H1 (cell line): ENCODE measurements around the gene FBXO2.

ENCODE experiments used
- ATF2 ChIP-seq: IDR thresholded peaks from 2 replicates; pipeline ENCODE4 v1.6.1; 2012; ENCODE audit warnings: low read length, inconsistent platforms
- ATF3 ChIP-seq: IDR thresholded peaks from 2 replicates; pipeline ENCODE4 v1.6.1; 2011; ENCODE audit warnings: low read depth, mild to moderate bottlenecking, low read length; ENCODE audit not compliant: insufficient read depth
- CTCF ChIP-seq, 3 experiments: IDR thresholded peaks; 1 replicate in 2 of 3; 2 replicates in 1 of 3; pipeline versions ENCODE4 v1.5.1 to v1.6.1; 2011; ENCODE audit warnings: low read length in 3 of 3, mild to moderate bottlenecking in 3 of 3, inconsistent platforms in 2 of 3, low read depth in 1 of 3, moderate library complexity in 1 of 3; ENCODE audit not compliant: insufficient read depth in 1 of 3; ENCODE audit errors: control extremely low read depth in 1 of 3
- EGR1 ChIP-seq: IDR thresholded peaks from 2 replicates; pipeline ENCODE4 v1.6.1; 2011; ENCODE audit warnings: low read depth, low read length, borderline replicate concordance
- EP300 ChIP-seq, 2 experiments: IDR thresholded peaks; 1 replicate in 1 of 2; 2 replicates in 1 of 2; pipeline ENCODE4 v1.6.1; 2011 to 2012; ENCODE audit warnings: low read depth in 2 of 2, low read length in 2 of 2, mild to moderate bottlenecking in 2 of 2, borderline replicate concordance in 1 of 2, inconsistent platforms in 1 of 2, moderate library complexity in 1 of 2
- EZH2 ChIP-seq: fragments of 200-600 bp; sonication (generic); IDR thresholded peaks from 2 replicates; pipeline ENCODE4 v1.7.1; 2012; ENCODE audit warnings: low read depth, mild to moderate bottlenecking, moderate library complexity, low read length, inconsistent platforms; ENCODE audit not compliant: severe bottlenecking
- FOSL1 ChIP-seq: IDR thresholded peaks from 2 replicates; pipeline ENCODE4 v1.6.1; 2011; ENCODE audit warnings: mild to moderate bottlenecking, low read depth, low read length, moderate library complexity; ENCODE audit not compliant: insufficient read depth
- HDAC6 ChIP-seq: IDR thresholded peaks from one replicate; pipeline ENCODE4 v1.7.1; 2012; ENCODE audit warnings: low read depth, mild to moderate bottlenecking, inconsistent platforms, low read length, moderate library complexity
- POLR2AphosphoS5 ChIP-seq: IDR thresholded peaks from 2 replicates; pipeline ENCODE4 v1.6.1; 2011; ENCODE audit warnings: low read depth, low read length
- RFX5 ChIP-seq: IDR thresholded peaks from 2 replicates; pipeline ENCODE4 v1.6.1; 2011; ENCODE audit warnings: low read depth, low read length, improper control_type of control experiment, borderline replicate concordance
- SIN3A ChIP-seq, 2 experiments: IDR thresholded peaks in 1 of 2; conservative IDR thresholded peaks in 1 of 2; 2 replicates each; pipeline ENCODE4 v1.6.1; 2011 to 2012; ENCODE audit warnings: low read length in 2 of 2, improper control_type of control experiment in 1 of 2, low read depth in 1 of 2, mild to moderate bottlenecking in 1 of 2
- SIRT6 ChIP-seq: IDR thresholded peaks from one replicate; pipeline ENCODE4 v1.7.1; 2012; ENCODE audit warnings: low read length, inconsistent platforms
- SP4 ChIP-seq: IDR thresholded peaks from 2 replicates; pipeline ENCODE4 v1.6.1; 2012; ENCODE audit warnings: low read length, inconsistent platforms
- TAF1 ChIP-seq: IDR thresholded peaks from 2 replicates; pipeline ENCODE4 v1.6.1; 2011; ENCODE audit warnings: mild to moderate bottlenecking, low read depth, low read length

GRCh38 chr1:11646317-11646716, 7.9 kb downstream of the FBXO2 start:
- TF ChIP-seq CTCF (IDR thresholded peaks at IDR 0.05; ENCODE audit: control extremely low read depth in 1 of 3, insufficient read depth in 1 of 3, low read depth in 1 of 3, low read length in 3 of 3) (no peak), EZH2 (no peak), RFX5 (no peak), SIRT6 (no peak), EP300 (IDR thresholded peaks at IDR 0.05; ENCODE audit: borderline replicate concordance in 1 of 2, low read depth in 2 of 2, low read length in 2 of 2) (no peak), SIN3A (conservative IDR thresholded peaks at IDR 0.05 in 1 of 2, IDR thresholded peaks at IDR 0.05 in 1 of 2; ENCODE audit: low read depth in 1 of 2, low read length in 2 of 2) (no peak), ATF3 (no peak), EGR1 (no peak), POLR2AphosphoS5 (no peak), TAF1 (no peak), SP4 (no peak), ATF2 (no peak), FOSL1 (no peak), HDAC6 (no peak)
